SK-N-MC (cell line): Measurements from ENCODE around the gene PTPRA.
"Not testable (repeated sequence)": the region's sequence is repeated elsewhere in the genome, so short reads cannot be mapped to it uniquely, and the experiment has no call there.

Experiments used
- EZH2 ChIP-seq: fragments of 200-600 bp; sonication (generic); IDR thresholded peaks from one replicate; pipeline ENCODE4 v1.6.1; 2017; ENCODE audit warnings: antibody characterized with exemption
- FOXP2 ChIP-seq: optimal IDR thresholded peaks from 2 replicates; pipeline ENCODE3; 2011; ENCODE audit warnings: mild to moderate bottlenecking, moderate library complexity; ENCODE audit not compliant: insufficient read depth; ENCODE audit errors: extremely low read length, control extremely low read depth
- POLR2AphosphoS5 ChIP-seq: IDR thresholded peaks from 2 replicates; pipeline ENCODE4 v1.6.1; 2012; ENCODE audit warnings: mild to moderate bottlenecking, low read depth, low read length, borderline replicate concordance

GRCh38 chr20:3064119-3064518, 190.8 kb downstream of the PTPRA start:
- not testable (repeated sequence) for TF ChIP-seq POLR2AphosphoS5, EZH2, FOXP2
